ENCODE results near the gene SIAH2.

SIAH2 gene

DNA sequence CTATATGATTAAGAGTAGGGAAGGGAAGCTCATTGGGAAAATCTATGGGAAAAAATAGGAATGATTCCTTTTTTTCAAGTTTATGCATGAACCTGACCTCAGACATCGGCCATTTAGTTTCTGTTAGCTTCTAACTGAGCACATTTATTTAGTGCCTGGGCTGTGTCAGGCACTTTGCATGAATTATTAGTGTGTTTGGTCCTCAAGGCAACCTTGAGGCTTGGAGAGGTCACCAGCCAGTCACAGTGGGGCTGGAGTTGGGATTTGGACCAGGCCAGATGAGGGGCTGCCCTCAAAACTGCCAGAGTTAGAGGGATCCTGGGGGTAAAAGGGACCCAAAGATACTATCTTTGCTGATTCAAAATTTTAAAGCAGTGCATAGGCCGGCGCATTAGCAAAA is 8.1 kb downstream of the SIAH2 start:
- Histone ChIP-seq H3K4me1 (ENCODE audit: control insufficient read depth in 5 of 5, insufficient read depth in 5 of 5, low read length in 5 of 5) (peaks cover 0 to 31% (median 18%) of the 10 kb centered on the region in 5 donors), H3K27ac (ENCODE audit: low read depth, low read length) (peak overlapping the region; percentile 19), H3K4me3 (ENCODE audit: low read depth in 1 of 5, low read length in 5 of 5) (no peak overlapping the region), H3K27me3 (ENCODE audit: control insufficient read depth in 5 of 5, insufficient read depth in 4 of 5, low read length in 5 of 5) (no peaks in the 10 kb centered on the region), H3K36me3 (ENCODE audit: control insufficient read depth in 5 of 5, insufficient read depth in 5 of 5, low read length in 5 of 5) (peaks cover 0 to 11% (median 4%) of the 10 kb centered on the region in 5 donors), H3K9me3 (ENCODE audit: control insufficient read depth in 5 of 5, low read length in 5 of 5) (no peaks in the 10 kb centered on the region), H3K9ac (ENCODE audit: low read length in 5 of 5) (no peak overlapping the region)

DNA sequence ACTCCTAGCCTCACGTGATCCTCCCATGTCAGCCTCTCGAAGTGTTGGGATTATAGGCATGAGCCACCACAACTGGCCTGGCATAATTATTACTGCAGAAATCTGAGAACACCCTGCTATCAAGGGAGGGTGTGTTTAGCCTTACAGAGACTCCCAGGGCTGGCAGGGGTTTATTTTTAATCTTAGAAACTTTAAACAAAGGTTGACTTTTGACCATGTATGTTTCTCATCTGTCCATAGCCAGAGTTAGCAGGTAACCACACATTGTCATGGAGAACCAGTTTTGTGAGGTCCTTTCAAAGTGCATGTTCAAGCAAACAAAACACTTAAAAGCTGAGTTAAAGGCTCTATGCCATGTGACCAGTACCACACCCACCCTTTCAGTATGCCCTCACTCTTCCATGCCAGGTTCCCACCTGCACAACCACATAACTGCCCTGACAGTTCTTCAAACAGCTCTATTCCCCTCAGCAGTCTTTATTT is 11.1 kb downstream of the SIAH2 start:
- H3K27me3 ChIP-seq (ENCODE audit: control insufficient read depth in 5 of 5, insufficient read depth in 4 of 5, low read length in 5 of 5) = no peaks in the 10 kb centered on the region
- peaks cover 0 to 9% (median 4%) of the 10 kb centered on the region in 5 donors for H3K36me3 ChIP-seq (ENCODE audit: control insufficient read depth in 5 of 5, insufficient read depth in 5 of 5, low read length in 5 of 5)
- H3K27ac ChIP-seq (ENCODE audit: low read depth, low read length) = no peak overlapping the region
- H3K9me3 ChIP-seq (ENCODE audit: control insufficient read depth in 5 of 5, low read length in 5 of 5) = no peaks in the 10 kb centered on the region
- no peak overlapping the region for H3K9ac ChIP-seq (ENCODE audit: low read length in 5 of 5)
- no peak overlapping the region for H3K4me3 ChIP-seq (ENCODE audit: low read depth in 1 of 5, low read length in 5 of 5)
- peaks cover 0 to 37% (median 23%) of the 10 kb centered on the region in 5 donors for H3K4me1 ChIP-seq (ENCODE audit: control insufficient read depth in 5 of 5, insufficient read depth in 5 of 5, low read length in 5 of 5)

DNA sequence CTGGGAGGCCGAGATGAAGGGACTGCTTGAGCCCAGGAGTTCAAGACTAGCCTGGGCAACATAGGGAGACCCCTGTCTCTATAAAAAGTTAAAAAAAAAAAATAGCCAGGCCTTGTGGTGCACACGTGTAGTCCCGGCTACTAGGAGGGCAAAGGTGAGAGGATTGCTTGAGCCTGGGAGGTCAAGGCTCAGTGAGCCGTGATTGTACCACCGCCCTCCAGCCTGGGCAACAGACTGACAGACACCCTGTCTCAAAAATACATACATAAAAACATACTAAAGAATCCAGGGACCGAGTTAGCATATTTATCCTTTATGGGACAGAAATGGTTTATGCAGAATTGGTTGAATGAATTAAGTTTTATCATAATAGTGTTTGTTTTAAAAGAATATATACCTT is 13.7 kb downstream of the SIAH2 start:
- no peaks in the 10 kb centered on the region for H3K27me3 ChIP-seq (ENCODE audit: control insufficient read depth in 5 of 5, insufficient read depth in 4 of 5, low read length in 5 of 5)
- peaks cover 0 to 34% (median 26%) of the 10 kb centered on the region in 5 donors for H3K4me1 ChIP-seq (ENCODE audit: control insufficient read depth in 5 of 5, insufficient read depth in 5 of 5, low read length in 5 of 5)
- peak overlapping the region; percentile 11 for H3K27ac ChIP-seq (ENCODE audit: low read depth, low read length)
- no peak overlapping the region for H3K4me3 ChIP-seq (ENCODE audit: low read depth in 1 of 5, low read length in 5 of 5)
- peak overlapping the region in 1 of 5 donors; percentile 34 for H3K9ac ChIP-seq (ENCODE audit: low read length in 5 of 5)
- peaks cover 0 to 9% (median 4%) of the 10 kb centered on the region in 5 donors for H3K36me3 ChIP-seq (ENCODE audit: control insufficient read depth in 5 of 5, insufficient read depth in 5 of 5, low read length in 5 of 5)
- no peaks in the 10 kb centered on the region for H3K9me3 ChIP-seq (ENCODE audit: control insufficient read depth in 5 of 5, low read length in 5 of 5)

DNA sequence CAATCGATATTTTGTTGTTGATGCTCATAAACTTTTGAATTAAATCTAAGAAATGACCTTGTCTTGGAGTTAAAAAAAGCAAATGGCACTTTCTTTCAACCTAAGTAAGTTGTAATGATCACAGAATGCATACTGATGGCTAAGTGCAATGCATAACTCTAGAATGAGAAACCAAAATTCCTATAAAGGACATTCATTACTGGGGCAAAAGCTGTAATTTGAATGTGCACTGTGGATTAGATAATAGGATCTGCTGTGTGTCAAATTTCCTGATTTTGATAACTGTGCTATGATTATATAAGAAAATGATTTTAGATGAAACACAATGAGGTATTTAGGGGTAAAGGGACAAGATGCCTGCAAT is 14.3 kb downstream of the SIAH2 start:
- Histone ChIP-seq H3K27ac (ENCODE audit: low read depth, low read length) (peak overlapping the region; percentile 11), H3K9me3 (ENCODE audit: control insufficient read depth in 5 of 5, low read length in 5 of 5) (no peaks in the 10 kb centered on the region), H3K27me3 (ENCODE audit: control insufficient read depth in 5 of 5, insufficient read depth in 4 of 5, low read length in 5 of 5) (no peaks in the 10 kb centered on the region), H3K4me3 (ENCODE audit: low read depth in 1 of 5, low read length in 5 of 5) (no peak overlapping the region), H3K4me1 (ENCODE audit: control insufficient read depth in 5 of 5, insufficient read depth in 5 of 5, low read length in 5 of 5) (peaks cover 0 to 38% (median 27%) of the 10 kb centered on the region in 5 donors), H3K9ac (ENCODE audit: low read length in 5 of 5) (peak overlapping the region in 1 of 5 donors; percentile 34), H3K36me3 (ENCODE audit: control insufficient read depth in 5 of 5, insufficient read depth in 5 of 5, low read length in 5 of 5) (peaks cover 0 to 9% (median 4%) of the 10 kb centered on the region in 5 donors)

DNA sequence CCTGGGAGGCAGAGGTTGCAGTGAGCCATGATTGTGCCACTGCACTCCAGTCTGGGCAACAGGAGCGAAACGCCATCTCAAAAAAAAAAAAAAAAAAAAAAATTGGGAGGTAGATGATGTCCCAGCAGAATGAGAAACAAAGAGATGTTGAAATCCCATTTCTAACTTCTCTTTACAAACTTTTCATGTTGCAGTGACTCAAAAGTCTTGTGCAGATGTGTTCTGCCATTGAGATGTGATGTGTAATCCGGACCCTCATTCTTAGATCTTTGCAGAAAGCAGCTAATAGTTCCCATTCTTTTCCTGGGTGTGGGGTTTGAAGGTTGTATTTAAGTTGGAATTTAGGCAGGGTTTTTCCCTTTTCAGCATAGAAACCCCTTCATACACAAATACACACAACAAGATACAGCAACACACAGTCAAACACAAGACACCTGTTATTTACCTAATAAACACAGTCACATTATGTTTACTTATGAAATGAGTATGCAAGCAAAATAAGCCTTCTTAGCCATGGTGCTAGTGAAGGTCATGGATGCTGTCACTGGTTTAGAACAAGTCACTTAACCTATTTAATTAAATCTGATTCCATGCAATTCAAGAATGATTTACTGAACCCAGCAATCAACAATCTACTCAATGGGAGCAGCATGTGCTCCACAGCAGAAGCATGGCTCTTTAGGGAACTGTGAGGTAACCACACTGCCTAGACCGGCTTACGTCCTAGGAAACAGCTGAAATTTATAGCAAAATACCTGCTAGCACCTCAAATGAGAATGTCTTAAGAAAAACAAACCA is 14.9 kb downstream of the SIAH2 start:
- Histone ChIP-seq H3K4me3 (ENCODE audit: low read depth in 1 of 5, low read length in 5 of 5) (no peak overlapping the region), H3K9ac (ENCODE audit: low read length in 5 of 5) (no peak overlapping the region), H3K27me3 (ENCODE audit: control insufficient read depth in 5 of 5, insufficient read depth in 4 of 5, low read length in 5 of 5) (no peaks in the 10 kb centered on the region), H3K36me3 (ENCODE audit: control insufficient read depth in 5 of 5, insufficient read depth in 5 of 5, low read length in 5 of 5) (peaks cover 0 to 8% (median 3%) of the 10 kb centered on the region in 5 donors), H3K4me1 (ENCODE audit: control insufficient read depth in 5 of 5, insufficient read depth in 5 of 5, low read length in 5 of 5) (peaks cover 0 to 40% (median 30%) of the 10 kb centered on the region in 5 donors), H3K27ac (ENCODE audit: low read depth, low read length) (peak overlapping the region; percentile 11), H3K9me3 (ENCODE audit: control insufficient read depth in 5 of 5, low read length in 5 of 5) (no peaks in the 10 kb centered on the region)

DNA sequence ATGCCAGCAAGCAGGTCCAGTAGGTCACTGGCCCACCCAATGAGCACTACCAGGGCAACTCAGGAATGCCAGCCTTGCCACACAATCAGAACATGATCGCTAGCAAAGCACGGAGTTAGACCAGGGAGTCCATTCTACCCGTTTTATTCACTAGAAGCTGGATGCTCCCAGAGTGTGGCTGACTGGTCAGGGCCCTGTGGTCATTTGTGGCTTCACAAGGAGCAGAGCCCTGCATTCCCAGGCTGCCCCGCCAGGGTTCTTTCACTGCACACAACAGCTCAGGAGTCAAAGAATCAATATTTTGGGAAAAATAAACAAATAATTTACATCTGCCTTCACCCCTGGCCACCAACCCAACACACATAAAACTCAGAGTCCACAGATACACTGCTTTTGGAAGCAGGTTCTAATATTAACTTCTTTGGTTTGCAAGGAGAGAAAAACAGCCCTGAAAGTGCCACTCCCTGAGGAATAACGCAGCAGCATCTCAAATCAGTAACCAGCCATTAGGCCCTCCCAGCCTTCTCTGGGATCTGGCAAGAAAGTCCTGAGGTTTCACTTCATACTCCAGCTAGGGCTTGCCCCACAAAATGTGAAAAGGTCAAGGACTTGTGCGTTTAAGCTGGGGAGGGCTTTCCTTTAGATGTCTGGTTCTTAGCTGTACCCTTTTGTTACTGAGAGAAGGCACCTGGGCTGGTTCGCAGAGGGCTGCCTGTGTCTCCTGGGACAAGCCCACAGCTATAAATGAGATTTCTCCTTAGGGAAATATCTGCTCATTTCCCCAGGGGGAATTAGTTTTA is 16.0 kb downstream of the SIAH2 start:
- Histone ChIP-seq H3K9ac (ENCODE audit: low read length in 5 of 5) (no peak overlapping the region), H3K9me3 (ENCODE audit: control insufficient read depth in 5 of 5, low read length in 5 of 5) (no peaks in the 10 kb centered on the region), H3K27me3 (ENCODE audit: control insufficient read depth in 5 of 5, insufficient read depth in 4 of 5, low read length in 5 of 5) (no peaks in the 10 kb centered on the region), H3K4me3 (ENCODE audit: low read depth in 1 of 5, low read length in 5 of 5) (no peak overlapping the region), H3K27ac (ENCODE audit: low read depth, low read length) (peak overlapping the region; percentile 29), H3K4me1 (ENCODE audit: control insufficient read depth in 5 of 5, insufficient read depth in 5 of 5, low read length in 5 of 5) (peaks cover 0 to 40% (median 30%) of the 10 kb centered on the region in 5 donors), H3K36me3 (ENCODE audit: control insufficient read depth in 5 of 5, insufficient read depth in 5 of 5, low read length in 5 of 5) (peaks cover 0 to 6% (median 5%) of the 10 kb centered on the region in 5 donors)

DNA sequence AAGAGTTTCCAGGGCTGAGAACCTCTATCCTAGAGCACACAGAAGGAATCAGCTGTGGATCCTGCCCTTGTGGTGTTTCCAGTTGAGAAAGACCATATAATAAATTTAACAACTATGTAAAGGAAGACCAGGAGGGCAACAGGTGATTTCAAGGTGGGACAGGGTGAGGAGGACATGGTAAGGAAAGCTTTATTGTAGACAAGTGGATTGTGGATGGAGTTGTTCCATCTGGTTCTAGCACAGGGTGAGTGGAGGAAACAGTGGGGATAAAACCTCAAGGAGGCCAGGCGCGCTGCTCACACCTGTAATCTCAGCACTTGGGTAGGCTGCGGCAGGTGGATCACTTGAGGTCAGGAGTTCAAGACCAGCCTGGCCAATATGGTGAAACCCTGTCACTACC is 17.1 kb downstream of the SIAH2 start:
- Histone ChIP-seq H3K4me1 (ENCODE audit: control insufficient read depth in 5 of 5, insufficient read depth in 5 of 5, low read length in 5 of 5) (peaks cover 0 to 41% (median 31%) of the 10 kb centered on the region in 5 donors), H3K4me3 (ENCODE audit: low read depth in 1 of 5, low read length in 5 of 5) (no peak overlapping the region), H3K27me3 (ENCODE audit: control insufficient read depth in 5 of 5, insufficient read depth in 4 of 5, low read length in 5 of 5) (no peaks in the 10 kb centered on the region), H3K27ac (ENCODE audit: low read depth, low read length) (no peak overlapping the region), H3K36me3 (ENCODE audit: control insufficient read depth in 5 of 5, insufficient read depth in 5 of 5, low read length in 5 of 5) (peaks cover 8 to 16% (median 12%) of the 10 kb centered on the region in 5 donors), H3K9me3 (ENCODE audit: control insufficient read depth in 5 of 5, low read length in 5 of 5) (no peaks in the 10 kb centered on the region), H3K9ac (ENCODE audit: low read length in 5 of 5) (no peak overlapping the region)

DNA sequence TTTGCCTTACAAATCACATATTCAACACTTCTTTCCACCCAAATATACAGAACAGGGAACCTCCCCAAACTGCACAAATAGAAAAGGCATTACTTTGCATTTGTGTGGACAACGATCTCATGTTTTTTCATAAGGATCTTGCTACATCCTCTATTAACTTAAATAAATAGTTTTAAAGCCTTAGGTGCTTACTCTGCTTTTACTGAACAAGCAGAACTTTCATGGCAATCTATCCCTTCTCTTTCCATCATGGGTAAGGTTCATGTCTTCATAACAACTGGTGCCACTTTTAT is 18.1 kb downstream of the SIAH2 start:
- Histone ChIP-seq H3K4me1 (ENCODE audit: control insufficient read depth in 5 of 5, insufficient read depth in 5 of 5, low read length in 5 of 5) (peaks cover 0 to 48% (median 36%) of the 10 kb centered on the region in 5 donors), H3K27me3 (ENCODE audit: control insufficient read depth in 5 of 5, insufficient read depth in 4 of 5, low read length in 5 of 5) (no peaks in the 10 kb centered on the region), H3K9me3 (ENCODE audit: control insufficient read depth in 5 of 5, low read length in 5 of 5) (no peaks in the 10 kb centered on the region), H3K9ac (ENCODE audit: low read length in 5 of 5) (no peak overlapping the region), H3K27ac (ENCODE audit: low read depth, low read length) (peak overlapping the region; percentile 39), H3K36me3 (ENCODE audit: control insufficient read depth in 5 of 5, insufficient read depth in 5 of 5, low read length in 5 of 5) (peaks cover 8 to 20% (median 15%) of the 10 kb centered on the region in 5 donors), H3K4me3 (ENCODE audit: low read depth in 1 of 5, low read length in 5 of 5) (no peak overlapping the region)

DNA sequence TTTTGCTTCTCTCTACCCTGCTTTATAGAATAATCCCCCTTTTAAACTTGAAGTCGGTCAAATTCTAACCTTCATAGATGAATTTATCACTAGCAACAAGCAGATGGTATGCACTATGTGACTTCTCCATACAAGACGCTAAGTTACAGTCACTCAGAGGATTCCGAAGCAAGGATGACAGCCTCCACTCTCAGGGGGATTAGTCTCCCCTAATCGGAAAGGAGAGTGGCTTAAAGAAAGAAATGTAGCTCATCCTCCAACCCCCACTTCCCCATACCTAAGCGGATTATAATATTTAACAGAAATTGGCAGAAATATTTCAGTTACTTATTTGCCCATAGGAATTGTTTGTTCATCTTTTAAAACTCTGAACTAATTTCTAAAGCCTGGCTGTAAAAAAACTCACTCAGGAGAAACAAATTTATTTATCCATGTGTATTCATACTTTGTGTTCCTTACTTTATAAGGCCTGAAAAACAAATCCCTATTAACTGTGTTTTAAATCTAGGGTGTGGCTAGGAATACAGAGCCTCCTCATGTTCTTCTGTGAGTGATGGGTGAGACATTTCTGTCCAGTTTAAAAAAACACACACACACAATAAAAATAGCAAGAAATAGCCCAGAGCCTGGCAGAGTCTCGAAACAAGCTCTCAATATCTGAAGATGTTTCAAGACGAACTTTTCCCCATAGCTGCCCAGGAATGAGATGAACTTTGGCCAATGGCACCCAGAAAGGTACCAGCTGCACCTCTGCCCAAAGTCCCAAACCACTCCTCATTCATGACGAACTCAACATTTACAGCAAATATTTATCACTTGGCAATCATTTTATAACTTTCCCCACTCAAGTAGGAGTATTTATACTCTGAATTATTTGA is 18.7 kb downstream of the SIAH2 start:
- H3K9ac ChIP-seq (ENCODE audit: low read length in 5 of 5) = no peak overlapping the region
- H3K4me1 ChIP-seq (ENCODE audit: control insufficient read depth in 5 of 5, insufficient read depth in 5 of 5, low read length in 5 of 5) = peaks cover 0 to 50% (median 40%) of the 10 kb centered on the region in 5 donors
- no peaks in the 10 kb centered on the region for H3K9me3 ChIP-seq (ENCODE audit: control insufficient read depth in 5 of 5, low read length in 5 of 5)
- H3K27ac ChIP-seq (ENCODE audit: low read depth, low read length) = peak overlapping the region; percentile 39
- no peaks in the 10 kb centered on the region for H3K27me3 ChIP-seq (ENCODE audit: control insufficient read depth in 5 of 5, insufficient read depth in 4 of 5, low read length in 5 of 5)
- H3K36me3 ChIP-seq (ENCODE audit: control insufficient read depth in 5 of 5, insufficient read depth in 5 of 5, low read length in 5 of 5) = peaks cover 8 to 20% (median 15%) of the 10 kb centered on the region in 5 donors
- no peak overlapping the region for H3K4me3 ChIP-seq (ENCODE audit: low read depth in 1 of 5, low read length in 5 of 5)
